Thymus (tissue), 11 donors: ENCODE measurements around the gene TSSC4. TPM values are rescaled to one million over a fixed set of nuclear protein-coding genes. Genes with fewer than 3 reads are reported as not detected.

Source experiments
- DNase-seq, 9 donors: peaks; one replicate each; pipeline ENCODE4 v3.0.0-alpha.2; 2013; ENCODE audit warnings: low spot score in 9 of 9, low read depth in 6 of 9, missing footprints in 1 of 9
- H3K27ac ChIP-seq, 2 donors: one replicate each; pipeline ENCODE4 v1.5.1; 2013; ENCODE audit warnings: control low read depth in 1 of 2, low read depth in 1 of 2, low read length in 1 of 2, mild to moderate bottlenecking in 1 of 2, moderate library complexity in 1 of 2
- H3K27me3 ChIP-seq, 2 donors: one replicate each; pipeline ENCODE4 v1.5.1; 2013; ENCODE audit warnings: low read length in 1 of 2; ENCODE audit not compliant: control insufficient read depth in 2 of 2, insufficient read depth in 1 of 2
- H3K36me3 ChIP-seq, 2 donors: one replicate each; pipeline ENCODE4 v1.5.1; 2013; ENCODE audit warnings: low read length in 1 of 2, mild to moderate bottlenecking in 1 of 2, moderate library complexity in 1 of 2; ENCODE audit not compliant: control insufficient read depth in 2 of 2, insufficient read depth in 2 of 2
- H3K4me1 ChIP-seq, 2 donors: one replicate each; pipeline ENCODE4 v1.5.1; 2013; ENCODE audit warnings: low read length in 2 of 2; ENCODE audit not compliant: control insufficient read depth in 2 of 2, insufficient read depth in 2 of 2
- H3K4me3 ChIP-seq, 2 donors: one replicate each; pipeline ENCODE4 v1.5.1; 2013; ENCODE audit warnings: low read length in 2 of 2, control low read depth in 1 of 2, mild to moderate bottlenecking in 1 of 2
- H3K9me3 ChIP-seq, 2 donors: one replicate each; pipeline ENCODE4 v1.5.1; 2013; ENCODE audit warnings: low read length in 1 of 2, mild to moderate bottlenecking in 1 of 2; ENCODE audit not compliant: control insufficient read depth in 2 of 2, insufficient read depth in 1 of 2
- WGBS: extraction: QIAGEN DNeasy Blood & Tissue Kit; methylation state at CpG from one replicate; pipeline ENCODE4 v1.1.7; 2013; 5-methylcytosine and 5-hydroxymethylcytosine counted together
- polyA plus RNA-seq: library from polyadenylated mRNA; stranded (reverse); fragments of 200-250 nt; gene quantifications from one replicate; pipeline ENCODE4 v1.2.3, GENCODE V29; 2013
- total RNA-seq: library from RNA; stranded (reverse); fragments of 120-200 nt; gene quantifications from one replicate; pipeline ENCODE4 v1.2.4, GENCODE V29; 2013
- donor health status: healthy.

The TSSC4 gene
- total and polyA plus RNA-seq, 2 donors: 56.8 to 62.0 TPM

GRCh38 chr11:2433106-2433925 is 32.8 kb downstream of the TSSC4 start:
- 97% methylated on average over 22 of the region's 22 CpGs for WGBS
- Histone ChIP-seq H3K36me3 (no peaks in the 10 kb centered on the region), H3K4me1 (no peaks in the 10 kb centered on the region), H3K27ac (no peak overlapping the region), H3K4me3 (no peak overlapping the region), H3K27me3 (no peaks in the 10 kb centered on the region), H3K9me3 (peaks cover 0 to 4% of the 10 kb centered on the region in 2 donors)
- DNase-seq: no peak

DNA sequence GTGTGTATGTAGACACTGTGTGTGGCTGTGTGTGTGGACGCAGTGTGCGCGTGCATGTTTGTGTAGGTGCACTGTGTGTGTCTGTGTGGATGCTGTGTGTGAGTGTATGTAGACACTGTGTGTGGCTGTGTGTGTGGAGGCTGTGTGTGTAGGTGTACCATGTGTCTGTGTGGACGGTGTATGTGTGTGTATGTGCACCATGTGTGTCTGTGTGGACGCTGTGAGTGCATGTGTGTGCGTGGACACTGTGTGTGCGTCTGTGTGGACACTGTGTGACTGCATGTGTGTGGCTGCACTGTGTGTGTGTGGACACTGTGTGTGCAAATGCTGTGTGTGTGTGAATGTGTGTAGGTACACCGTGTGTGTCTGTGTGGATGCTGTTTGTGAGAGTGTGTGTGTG is 33.5 kb downstream of the TSSC4 start:
- Histone ChIP-seq H3K36me3 (no peaks in the 10 kb centered on the region), H3K9me3 (peaks cover 0 to 4% of the 10 kb centered on the region in 2 donors), H3K4me1 (no peaks in the 10 kb centered on the region), H3K4me3 (no peak overlapping the region), H3K27ac (no peak overlapping the region), H3K27me3 (no peaks in the 10 kb centered on the region)
- 99% methylated on average over 8 of the region's 8 CpGs for WGBS
- DNase-seq: no peak

DNA sequence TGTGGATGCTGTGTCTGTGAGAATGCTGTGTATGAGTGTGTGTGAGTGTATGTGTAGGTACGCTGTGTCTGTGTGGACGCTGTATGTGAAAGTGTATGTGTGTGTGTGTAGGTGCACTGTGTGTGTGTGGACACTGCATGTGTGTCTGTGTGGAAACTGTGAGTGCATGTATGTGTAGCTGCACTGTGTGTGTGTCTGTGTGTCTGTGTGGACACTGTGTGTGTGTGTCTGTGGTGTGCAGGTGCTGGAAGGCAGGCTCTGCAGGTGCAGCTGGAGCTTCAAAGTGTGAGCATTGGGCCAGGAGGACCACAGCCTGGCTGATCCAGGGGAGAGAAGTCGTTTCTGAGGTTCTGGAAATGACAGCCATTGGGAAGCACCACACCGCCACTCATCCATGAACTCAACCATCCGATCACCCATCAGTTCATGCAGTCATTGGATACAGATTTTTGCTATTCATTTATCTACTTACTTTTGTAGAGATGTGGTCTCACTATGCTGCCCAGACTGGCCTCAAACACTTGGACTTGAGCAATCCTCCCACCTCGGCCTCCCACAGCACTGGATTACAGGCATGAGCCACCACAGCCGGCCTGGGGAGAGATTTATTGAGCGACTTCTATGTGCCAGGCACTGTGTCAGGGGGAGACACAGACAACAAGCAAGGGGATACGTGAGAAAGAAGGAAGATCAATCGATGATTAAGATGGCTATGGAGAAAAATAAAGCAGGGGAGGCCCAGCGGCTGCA is 34.1 kb downstream of the TSSC4 start:
- WGBS: 91% methylated on average over 11 of the region's 11 CpGs
- Histone ChIP-seq H3K27ac (no peak overlapping the region), H3K4me1 (no peaks in the 10 kb centered on the region), H3K4me3 (no peak overlapping the region), H3K9me3 (peaks cover 0 to 4% of the 10 kb centered on the region in 2 donors), H3K27me3 (no peaks in the 10 kb centered on the region), H3K36me3 (no peaks in the 10 kb centered on the region)
- no peak for DNase-seq

DNA sequence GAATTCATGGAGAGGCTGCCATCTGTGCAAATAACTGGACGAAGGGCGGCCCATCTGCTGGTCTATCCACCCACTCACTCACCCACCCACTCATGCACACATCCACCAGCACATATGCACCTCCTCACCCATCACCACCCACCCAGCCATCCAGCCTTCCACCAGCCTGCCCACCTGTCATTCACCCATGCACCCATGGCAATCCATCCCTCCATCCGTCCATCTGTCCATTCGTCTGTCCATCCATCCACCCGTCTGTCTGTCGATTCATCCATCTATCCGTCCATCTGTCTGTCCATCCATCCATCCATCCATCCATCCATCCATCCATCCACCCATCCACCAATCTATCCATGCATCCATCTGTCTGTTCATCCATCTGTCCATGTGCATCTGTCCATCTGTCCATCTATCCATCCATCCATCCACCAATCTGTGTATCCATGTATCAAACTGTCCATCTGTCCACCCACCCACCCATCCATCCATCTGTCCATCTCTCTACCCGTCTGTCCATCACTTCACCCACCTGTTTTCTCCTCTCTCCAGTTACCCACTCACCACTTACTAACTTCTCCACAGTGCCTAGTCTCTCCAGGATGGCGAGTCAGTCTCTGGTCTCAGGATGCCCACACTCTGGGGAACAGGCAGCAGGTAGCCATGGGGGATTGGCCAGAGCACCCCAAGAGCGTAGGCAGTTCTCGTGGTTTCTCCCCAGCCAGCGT is 34.9 kb downstream of the TSSC4 start:
- no peaks in the 10 kb centered on the region for H3K36me3 ChIP-seq
- H3K27me3 ChIP-seq: peaks cover 0 to 2% of the 10 kb centered on the region in 2 donors
- no peak overlapping the region for H3K27ac ChIP-seq
- H3K9me3 ChIP-seq: peaks cover 0 to 4% of the 10 kb centered on the region in 2 donors
- no peak overlapping the region for H3K4me3 ChIP-seq
- H3K4me1 ChIP-seq: no peaks in the 10 kb centered on the region
- no peak for DNase-seq
- WGBS: 97% methylated on average over 12 of the region's 12 CpGs

GRCh38 chr11:2436013-2436520 is 35.5 kb downstream of the TSSC4 start:
- 96% methylated on average over 10 of the region's 10 CpGs for WGBS

DNA sequence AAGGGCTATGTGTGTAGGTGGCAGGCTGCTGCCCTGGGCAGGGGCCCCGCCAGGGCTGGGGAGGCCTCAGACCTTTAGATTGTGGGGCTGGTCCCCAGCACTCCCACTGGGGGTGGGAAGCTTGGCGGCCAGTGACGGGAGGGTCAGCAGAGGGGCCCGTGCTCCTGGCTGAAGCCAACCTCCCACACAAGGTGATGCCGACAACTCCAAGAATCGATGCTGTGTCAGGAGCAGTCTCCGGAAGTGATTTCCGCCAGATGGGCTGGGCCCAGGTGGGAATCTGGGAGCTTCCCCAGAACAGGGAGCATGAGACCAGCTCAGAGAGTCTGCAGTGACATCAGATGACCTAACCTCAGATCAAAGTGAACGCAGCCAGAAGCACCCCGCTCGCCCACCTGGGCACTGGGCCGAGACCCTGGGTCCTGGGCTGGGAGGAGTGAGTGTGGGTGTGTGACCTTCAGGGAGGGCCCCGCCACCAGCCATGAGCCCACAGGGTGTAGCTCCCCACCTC is 36.0 kb downstream of the TSSC4 start:
- H3K27ac ChIP-seq: no peak overlapping the region
- no peak overlapping the region for H3K4me3 ChIP-seq
- H3K4me1 ChIP-seq: no peaks in the 10 kb centered on the region
- 93% methylated on average over 13 of the region's 13 CpGs for WGBS
- H3K9me3 ChIP-seq: no peaks in the 10 kb centered on the region
- H3K36me3 ChIP-seq: no peaks in the 10 kb centered on the region
- DNase-seq: no peak
- H3K27me3 ChIP-seq: peaks cover 0 to 13% of the 10 kb centered on the region in 2 donors

More at GRCh38 chr11:2436013-2436520, 35.5 kb downstream of the TSSC4 start:
- no peak overlapping the region for H3K27ac ChIP-seq
- no peaks in the 10 kb centered on the region for H3K9me3 ChIP-seq
- no peak for DNase-seq
- H3K27me3 ChIP-seq: peaks cover 0 to 9% of the 10 kb centered on the region in 2 donors
- H3K4me3 ChIP-seq: no peak overlapping the region
- no peaks in the 10 kb centered on the region for H3K4me1 ChIP-seq
- no peaks in the 10 kb centered on the region for H3K36me3 ChIP-seq

- WGBS: 96% methylated on average over 4 of the region's 4 CpGs
- Histone ChIP-seq H3K36me3 (no peaks in the 10 kb centered on the region), H3K4me1 (no peaks in the 10 kb centered on the region), H3K27me3 (peaks cover 0 to 17% of the 10 kb centered on the region in 2 donors), H3K4me3 (no peak overlapping the region), H3K9me3 (no peaks in the 10 kb centered on the region), H3K27ac (no peak overlapping the region)
- no peak for DNase-seq
Observed at GRCh38 chr11:2437516-2437915, 37.0 kb downstream of the TSSC4 start.

DNA sequence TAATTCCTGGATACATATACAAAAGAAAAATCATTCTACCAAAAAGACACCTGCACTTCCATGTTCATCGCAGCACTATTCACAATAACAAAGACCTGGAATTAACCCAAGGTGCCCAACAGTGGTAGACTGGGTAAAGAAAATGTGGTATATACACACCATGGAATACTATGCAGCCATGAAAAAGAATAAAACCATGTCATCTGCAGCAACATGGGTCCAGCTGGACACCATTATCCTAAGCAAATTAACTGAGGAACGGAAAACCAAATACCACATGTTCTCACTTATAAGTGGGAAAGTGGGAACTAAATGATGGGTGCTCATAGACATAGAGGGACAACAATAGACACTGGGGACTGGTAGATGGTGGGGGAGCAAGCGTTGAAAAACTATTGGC is 39.3 kb downstream of the TSSC4 start:
- peaks cover under 1 to 36% of the 10 kb centered on the region in 2 donors for H3K27me3 ChIP-seq
- 97% methylated on average over 3 of the region's 3 CpGs for WGBS
- H3K27ac ChIP-seq: no peak overlapping the region
- peaks cover 2 to 8% of the 10 kb centered on the region in 2 donors for H3K4me1 ChIP-seq
- no peak overlapping the region for H3K4me3 ChIP-seq
- DNase-seq: no peak
- H3K36me3 ChIP-seq: no peaks in the 10 kb centered on the region
- H3K9me3 ChIP-seq: peaks cover 0 to 4% of the 10 kb centered on the region in 2 donors
